OCI-LY3 (cell line): ENCODE data around the gene SORBS1.

Source experiments
- EZH2phosphoT487 ChIP-seq: fragments of 200-600 bp; shearing (Covaris generic); IDR thresholded peaks from 2 replicates; pipeline ENCODE4 v1.6.1; 2018; ENCODE audit warnings: antibody characterized with exemption, mixed run types, low read depth
- TF ChIP-seq, protein P1 (sequence below): fragments of 200-600, 300-600 bp; sonication (generic); IDR thresholded peaks from 2 replicates; pipeline ENCODE4 v1.5.1; 2014; ENCODE audit warnings: antibody characterized with exemption, low read length, low read depth

DNA sequence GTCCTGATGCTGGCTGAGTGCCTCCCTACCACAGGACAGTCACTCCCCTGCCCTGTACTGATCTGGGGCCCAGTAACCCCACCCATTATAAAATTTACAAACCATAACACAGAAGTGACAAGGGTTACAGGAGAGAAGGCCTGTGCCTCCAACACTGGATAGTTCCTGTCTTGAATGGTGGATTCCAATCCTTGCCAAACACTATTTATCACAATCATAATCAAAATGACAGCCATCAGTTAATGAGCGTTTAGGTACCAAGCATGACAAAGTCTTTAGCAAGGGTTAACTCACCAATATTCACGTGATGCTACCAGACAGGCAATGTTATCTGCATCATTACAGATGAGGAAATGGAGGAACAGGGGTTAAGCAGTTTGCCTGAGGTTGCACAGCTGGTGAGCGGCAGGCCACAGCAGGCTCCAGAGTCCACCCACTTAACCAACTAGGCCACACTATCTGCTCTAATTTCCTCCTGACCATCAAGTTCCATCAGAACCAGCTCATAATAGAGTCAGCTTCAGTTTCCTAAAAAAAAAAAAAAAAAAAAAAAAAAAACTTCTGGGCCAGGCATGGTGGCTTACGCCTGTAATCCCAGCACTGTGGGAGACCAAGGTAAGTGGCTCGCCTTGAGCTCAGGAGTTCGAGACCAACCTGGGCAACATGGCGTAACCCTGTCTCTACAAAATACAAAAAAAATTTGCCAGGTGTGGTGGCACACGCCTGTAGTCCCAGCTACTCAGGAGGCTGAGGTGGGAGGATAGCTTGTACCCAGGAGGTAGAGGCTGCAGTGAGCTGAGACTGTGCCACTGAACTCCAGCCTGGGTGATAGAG, 284.6 kb downstream of the SORBS1 start:
- TF ChIP-seq, protein P1, sequence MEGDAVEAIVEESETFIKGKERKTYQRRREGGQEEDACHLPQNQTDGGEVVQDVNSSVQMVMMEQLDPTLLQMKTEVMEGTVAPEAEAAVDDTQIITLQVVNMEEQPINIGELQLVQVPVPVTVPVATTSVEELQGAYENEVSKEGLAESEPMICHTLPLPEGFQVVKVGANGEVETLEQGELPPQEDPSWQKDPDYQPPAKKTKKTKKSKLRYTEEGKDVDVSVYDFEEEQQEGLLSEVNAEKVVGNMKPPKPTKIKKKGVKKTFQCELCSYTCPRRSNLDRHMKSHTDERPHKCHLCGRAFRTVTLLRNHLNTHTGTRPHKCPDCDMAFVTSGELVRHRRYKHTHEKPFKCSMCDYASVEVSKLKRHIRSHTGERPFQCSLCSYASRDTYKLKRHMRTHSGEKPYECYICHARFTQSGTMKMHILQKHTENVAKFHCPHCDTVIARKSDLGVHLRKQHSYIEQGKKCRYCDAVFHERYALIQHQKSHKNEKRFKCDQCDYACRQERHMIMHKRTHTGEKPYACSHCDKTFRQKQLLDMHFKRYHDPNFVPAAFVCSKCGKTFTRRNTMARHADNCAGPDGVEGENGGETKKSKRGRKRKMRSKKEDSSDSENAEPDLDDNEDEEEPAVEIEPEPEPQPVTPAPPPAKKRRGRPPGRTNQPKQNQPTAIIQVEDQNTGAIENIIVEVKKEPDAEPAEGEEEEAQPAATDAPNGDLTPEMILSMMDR = no peak
- TF ChIP-seq EZH2phosphoT487 = no peak
